Measurements from ENCODE around the gene OR51B4.

DNA sequence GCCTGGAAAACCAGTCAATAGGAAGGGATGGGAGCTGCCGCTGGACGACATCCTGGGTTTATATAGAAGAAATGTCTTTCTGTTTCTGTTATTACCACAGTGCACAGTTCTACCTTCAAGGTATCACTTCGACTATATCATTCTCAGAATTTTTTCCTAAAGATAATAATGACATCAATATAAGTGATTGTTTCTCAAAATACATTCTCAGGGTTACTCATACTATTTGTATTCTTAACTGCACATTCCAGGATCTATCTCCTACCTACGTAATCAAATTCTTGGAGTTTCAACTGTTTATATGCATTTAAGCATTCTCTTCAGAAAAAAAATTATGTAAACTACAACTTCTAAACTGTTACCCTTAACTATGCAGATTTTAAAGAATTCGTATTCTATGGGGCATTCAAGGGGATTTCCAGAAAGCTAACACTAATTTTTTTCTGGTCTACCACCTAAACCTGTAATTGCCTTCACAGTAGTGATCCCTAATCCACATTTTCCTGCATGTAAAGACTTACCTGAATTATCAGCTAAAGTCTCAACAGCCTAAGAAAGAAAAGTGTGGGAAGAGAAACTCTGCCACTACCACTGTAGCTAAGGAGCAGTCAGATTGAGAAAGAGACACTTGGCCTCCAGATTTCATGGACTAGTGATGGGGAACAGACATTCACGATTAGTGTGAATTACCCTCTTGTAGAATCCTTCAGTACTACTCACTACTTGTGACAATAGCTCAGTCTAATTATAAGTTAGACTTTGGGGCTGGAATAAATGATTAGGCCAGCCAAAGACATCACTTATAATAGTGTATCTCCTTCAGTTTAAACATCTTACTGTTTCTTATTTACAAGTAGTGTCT lies 42.0 kb upstream of the OR51B4 start, which contains the start of gene OR51B5:
- TF ChIP-seq CTCF (IDR thresholded peaks at IDR 0.05; ENCODE audit: extremely low read depth in 1 of 2, insufficient read depth in 1 of 2, low read depth in 1 of 2, low read length in 2 of 2) = no peak
- no peak for TF ChIP-seq EZH2 (IDR thresholded peaks at IDR 0.05; ENCODE audit: borderline replicate concordance, low read depth, low read length, severe bottlenecking)
- no peak for TF ChIP-seq MAX (IDR thresholded peaks at IDR 0.05; ENCODE audit: insufficient read depth, insufficient read length)
- TF ChIP-seq GATA2 (IDR thresholded peaks at IDR 0.05; ENCODE audit: insufficient read depth, insufficient read length, low read depth, low read length) = no peak
- TF ChIP-seq POLR2AphosphoS5 (IDR thresholded peaks at IDR 0.05; ENCODE audit: insufficient read depth, low read depth, low read length) = no peak
- TF ChIP-seq POLR2A (IDR thresholded peaks at IDR 0.05; ENCODE audit: low read depth, low read length) = no peak
